Glutamatergic neuron (in vitro differentiated cells): ENCODE results near the gene BLVRB. TPM values are rescaled to one million over a fixed set of nuclear protein-coding genes. Genes with fewer than 3 reads are reported as not detected.
"Not testable (repeated sequence)": the region's sequence is repeated elsewhere in the genome, so short reads cannot be mapped to it uniquely, and the experiment has no call there.

Experiments used
- DNase-seq: peaks from one replicate; pipeline ENCODE4 v3.0.0; 2022
- H3K27ac Mint-ChIP-seq: one replicate; pipeline ENCODE4 v1.8.0; 2020; ENCODE audit warnings: mild to moderate bottlenecking, mixed read lengths, inconsistent platforms; ENCODE audit not compliant: unreplicated experiment
- H3K27me3 Mint-ChIP-seq: one replicate; pipeline ENCODE4 v1.8.0; 2020; ENCODE audit warnings: mild to moderate bottlenecking, moderate library complexity, mixed read lengths, inconsistent platforms; ENCODE audit not compliant: unreplicated experiment
- H3K36me3 Mint-ChIP-seq: one replicate; pipeline ENCODE4 v1.8.0; 2020; ENCODE audit warnings: mild to moderate bottlenecking, mixed read lengths, inconsistent platforms; ENCODE audit not compliant: unreplicated experiment
- H3K4me1 Mint-ChIP-seq: one replicate; pipeline ENCODE4 v1.8.0; 2020; ENCODE audit warnings: mild to moderate bottlenecking, low read depth, mixed read lengths, inconsistent platforms; ENCODE audit not compliant: unreplicated experiment
- H3K4me3 Mint-ChIP-seq: one replicate; pipeline ENCODE4 v1.8.0; 2020; ENCODE audit warnings: mild to moderate bottlenecking, mixed read lengths, inconsistent platforms; ENCODE audit not compliant: unreplicated experiment
- H3K9me3 Mint-ChIP-seq: one replicate; pipeline ENCODE4 v1.8.0; 2020; ENCODE audit warnings: mild to moderate bottlenecking, moderate library complexity, mixed read lengths, inconsistent platforms; ENCODE audit not compliant: unreplicated experiment
- total RNA-seq: library from RNA; stranded (reverse); fragmentation: NEBNext Ultra II Directional; extraction: Animal tissue kit (Norgen Biotek cat#: 25700); gene quantifications from one replicate; pipeline ENCODE4 v1.2.1, GENCODE V29; 2021; ENCODE audit not compliant: unreplicated experiment
- TF ChIP-seq, protein P1 (sequence below): fragments of 200-600 bp; sonication (generic); IDR thresholded peaks from one replicate; pipeline ENCODE4 v1.5.0; 2021; ENCODE audit not compliant: partially characterized antibody, unreplicated experiment

Gene BLVRB
- total RNA-seq, 1 donor from 2014 or later: 7.2 TPM

DNA sequence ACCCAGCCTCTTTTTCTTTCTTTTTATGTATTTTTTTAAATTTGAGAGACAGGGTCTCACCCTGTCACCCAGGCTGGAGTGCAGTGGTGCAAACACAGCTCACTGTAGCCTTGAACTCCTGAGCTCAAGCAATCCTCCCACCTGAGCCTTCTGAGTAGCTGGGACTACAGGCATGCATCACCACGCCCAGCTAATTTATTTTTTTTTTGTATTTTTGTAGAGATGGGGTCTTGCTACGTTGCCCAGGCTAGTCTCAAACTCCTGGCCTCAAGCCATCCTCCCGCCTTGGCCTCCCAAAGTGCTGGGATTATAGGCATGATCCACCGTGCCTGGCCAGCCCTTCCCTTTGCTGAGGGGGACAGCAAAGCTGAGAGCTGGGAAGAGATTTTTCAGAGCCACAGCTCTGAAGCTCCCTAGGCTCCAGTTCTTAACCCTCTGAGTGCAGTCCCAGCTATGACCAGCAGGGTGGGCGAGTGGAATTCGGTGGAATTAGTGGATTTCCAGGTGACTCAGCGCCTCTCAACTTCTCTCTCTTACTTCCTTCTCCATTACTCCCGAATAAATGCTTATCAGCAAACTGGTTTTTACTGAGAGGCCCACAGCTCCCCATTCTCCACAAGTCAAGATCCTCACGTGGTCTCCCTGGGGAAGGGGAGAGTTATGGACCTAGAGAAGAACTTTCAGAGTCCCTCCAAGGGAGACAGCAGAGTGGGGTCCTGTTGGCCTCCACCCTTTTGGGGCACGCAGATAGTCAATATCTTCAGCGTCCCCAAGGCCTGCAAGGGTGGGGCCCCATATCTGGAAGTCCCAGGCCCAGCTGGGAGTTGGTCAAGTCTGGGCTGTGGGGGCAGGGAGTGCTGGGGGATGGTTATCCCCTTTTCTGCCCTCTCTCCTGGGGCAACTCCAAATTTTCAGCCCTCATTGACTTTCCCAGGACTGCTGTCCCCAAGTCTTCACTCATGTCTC lies 1.2 kb downstream of the BLVRB start:
- H3K36me3 Mint-ChIP-seq: no peaks in the 10 kb centered on the region
- peaks cover 22% of the 10 kb centered on the region for H3K27me3 Mint-ChIP-seq
- TF ChIP-seq, protein P1, sequence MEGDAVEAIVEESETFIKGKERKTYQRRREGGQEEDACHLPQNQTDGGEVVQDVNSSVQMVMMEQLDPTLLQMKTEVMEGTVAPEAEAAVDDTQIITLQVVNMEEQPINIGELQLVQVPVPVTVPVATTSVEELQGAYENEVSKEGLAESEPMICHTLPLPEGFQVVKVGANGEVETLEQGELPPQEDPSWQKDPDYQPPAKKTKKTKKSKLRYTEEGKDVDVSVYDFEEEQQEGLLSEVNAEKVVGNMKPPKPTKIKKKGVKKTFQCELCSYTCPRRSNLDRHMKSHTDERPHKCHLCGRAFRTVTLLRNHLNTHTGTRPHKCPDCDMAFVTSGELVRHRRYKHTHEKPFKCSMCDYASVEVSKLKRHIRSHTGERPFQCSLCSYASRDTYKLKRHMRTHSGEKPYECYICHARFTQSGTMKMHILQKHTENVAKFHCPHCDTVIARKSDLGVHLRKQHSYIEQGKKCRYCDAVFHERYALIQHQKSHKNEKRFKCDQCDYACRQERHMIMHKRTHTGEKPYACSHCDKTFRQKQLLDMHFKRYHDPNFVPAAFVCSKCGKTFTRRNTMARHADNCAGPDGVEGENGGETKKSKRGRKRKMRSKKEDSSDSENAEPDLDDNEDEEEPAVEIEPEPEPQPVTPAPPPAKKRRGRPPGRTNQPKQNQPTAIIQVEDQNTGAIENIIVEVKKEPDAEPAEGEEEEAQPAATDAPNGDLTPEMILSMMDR: peak; percentile 92
- DNase-seq: peak; percentile 93
- H3K4me1 Mint-ChIP-seq: peaks cover 6% of the 10 kb centered on the region
- peak overlapping the region; percentile 74 for H3K4me3 Mint-ChIP-seq
- H3K27ac Mint-ChIP-seq: no peak overlapping the region
- peaks cover 3% of the 10 kb centered on the region for H3K9me3 Mint-ChIP-seq

DNA sequence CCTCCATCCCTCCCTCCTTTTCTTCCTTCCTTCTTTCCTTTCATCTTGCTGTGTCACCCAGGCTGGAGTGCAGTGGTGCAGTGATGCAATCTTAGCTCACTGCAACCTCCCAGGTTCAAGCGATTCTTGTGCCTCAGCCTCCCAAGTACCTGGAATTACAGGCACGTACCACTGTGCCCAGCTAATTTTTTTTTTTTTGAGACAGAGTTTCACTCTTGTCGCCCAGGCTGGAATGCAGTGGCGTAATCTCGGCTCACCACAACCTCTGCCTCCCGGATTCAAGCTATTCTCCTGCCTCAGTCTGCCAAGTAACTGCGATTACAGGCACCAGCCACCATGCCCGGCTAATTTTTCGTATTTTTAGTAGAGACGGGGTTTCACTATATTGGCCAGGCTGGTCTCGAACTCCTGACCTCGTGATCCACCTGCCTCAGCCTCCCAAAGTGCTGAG lies 1.9 kb downstream of the BLVRB start:
- H3K9me3 Mint-ChIP-seq, H3K4me3 Mint-ChIP-seq, H3K27ac Mint-ChIP-seq: not testable (repeated sequence)

DNA sequence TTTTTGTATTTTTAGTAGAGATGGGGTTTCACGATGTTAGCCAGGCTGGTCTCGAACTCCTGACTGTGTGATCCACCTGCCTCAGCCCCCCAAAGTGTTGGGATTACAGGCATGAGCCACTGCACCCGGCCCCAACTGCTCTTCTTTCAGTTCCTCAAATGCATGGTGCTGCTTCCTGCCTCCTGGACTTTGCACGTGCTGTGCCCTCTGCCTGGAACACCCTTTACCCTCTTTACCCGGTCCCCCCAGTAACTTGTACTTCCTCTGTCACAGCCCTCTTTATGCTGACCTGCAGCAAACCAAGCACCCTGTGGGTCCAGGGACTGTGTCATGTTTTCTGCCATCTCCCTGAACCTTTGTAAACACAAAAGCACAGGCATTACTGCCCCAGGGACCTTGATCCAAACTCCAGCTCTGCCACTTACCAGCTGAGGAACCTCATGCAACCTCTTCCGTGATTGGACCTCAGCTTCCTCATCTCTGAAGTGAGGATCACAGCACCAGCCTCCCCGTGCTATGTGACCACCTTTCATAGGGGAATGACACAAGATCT lies 3.8 kb downstream of the BLVRB start:
- Mint-ChIP-seq H3K9me3 (peaks cover 3% of the 10 kb centered on the region), H3K27ac (no peak overlapping the region), H3K4me3 (no peak overlapping the region), H3K27me3 (peaks cover 13% of the 10 kb centered on the region), H3K36me3 (no peaks in the 10 kb centered on the region), H3K4me1 (peaks cover 6% of the 10 kb centered on the region)
- DNase-seq: no peak
- TF ChIP-seq, protein P1: no peak

More for the DNA sequence above, 1.9 kb downstream of the BLVRB start:
- DNase-seq, H3K36me3 Mint-ChIP-seq, H3K4me1 Mint-ChIP-seq: not testable (repeated sequence)
- peaks cover 22% of the 10 kb centered on the region for H3K27me3 Mint-ChIP-seq

DNA sequence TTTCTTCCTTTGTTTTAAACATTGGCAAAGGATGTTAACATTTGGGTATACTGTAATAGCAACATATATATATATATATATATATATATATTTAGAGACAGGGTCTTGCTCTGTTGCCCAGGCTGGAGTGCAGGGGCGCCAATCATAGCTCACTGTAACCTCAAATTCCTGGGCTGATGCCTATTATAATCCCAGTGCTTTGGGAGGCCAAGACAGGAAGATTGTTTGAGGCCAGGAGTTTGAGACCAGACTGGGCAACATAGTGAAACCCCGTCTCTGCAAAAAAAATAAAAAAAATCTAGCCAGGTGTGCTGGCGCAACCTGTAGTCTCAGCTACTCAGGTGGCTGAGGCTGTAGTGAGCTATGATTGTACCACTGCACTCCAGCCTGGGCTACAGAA lies 5.4 kb downstream of the BLVRB start:
- peaks cover 5% of the 10 kb centered on the region for H3K27me3 Mint-ChIP-seq
- DNase-seq: no peak
- TF ChIP-seq, protein P1: no peak
- no peaks in the 10 kb centered on the region for H3K4me1 Mint-ChIP-seq
- peaks cover 3% of the 10 kb centered on the region for H3K9me3 Mint-ChIP-seq
- no peaks in the 10 kb centered on the region for H3K36me3 Mint-ChIP-seq
- H3K4me3 Mint-ChIP-seq: no peak overlapping the region
- no peak overlapping the region for H3K27ac Mint-ChIP-seq

DNA sequence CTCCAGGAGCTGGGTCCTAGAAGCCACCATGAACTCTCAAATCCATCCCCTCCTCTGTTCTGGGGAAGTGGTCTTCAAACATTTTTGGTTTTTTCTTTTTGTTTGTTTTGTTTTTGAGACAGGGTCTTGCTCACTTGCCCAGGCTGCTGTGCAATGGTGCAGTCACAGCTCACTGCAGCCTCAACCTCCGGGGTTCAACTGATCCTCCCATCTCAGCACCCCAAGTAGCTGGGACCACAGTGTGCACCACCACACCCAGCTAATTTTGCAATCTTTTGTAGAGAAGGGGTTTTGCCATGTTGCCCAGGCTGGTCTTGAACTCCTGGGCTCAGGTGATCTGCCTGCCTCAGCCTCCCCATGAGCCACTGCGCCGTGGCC lies 7.0 kb downstream of the BLVRB start:
- H3K27ac Mint-ChIP-seq: no peak overlapping the region
- H3K4me3 Mint-ChIP-seq: no peak overlapping the region
- DNase-seq: no peak
- no peaks in the 10 kb centered on the region for H3K36me3 Mint-ChIP-seq
- TF ChIP-seq, protein P1: no peak
- no peaks in the 10 kb centered on the region for H3K4me1 Mint-ChIP-seq
- peaks cover 3% of the 10 kb centered on the region for H3K9me3 Mint-ChIP-seq
- H3K27me3 Mint-ChIP-seq: peaks cover 2% of the 10 kb centered on the region
